Measurements from ENCODE around the gene PPRC1. TPM values are rescaled to one million over a fixed set of nuclear protein-coding genes. Genes with fewer than 3 reads are reported as not detected.

PPRC1 gene
- total and polyA plus RNA-seq, 8 donors = 11.7 to 31.2 (median 19.0) TPM

DNA sequence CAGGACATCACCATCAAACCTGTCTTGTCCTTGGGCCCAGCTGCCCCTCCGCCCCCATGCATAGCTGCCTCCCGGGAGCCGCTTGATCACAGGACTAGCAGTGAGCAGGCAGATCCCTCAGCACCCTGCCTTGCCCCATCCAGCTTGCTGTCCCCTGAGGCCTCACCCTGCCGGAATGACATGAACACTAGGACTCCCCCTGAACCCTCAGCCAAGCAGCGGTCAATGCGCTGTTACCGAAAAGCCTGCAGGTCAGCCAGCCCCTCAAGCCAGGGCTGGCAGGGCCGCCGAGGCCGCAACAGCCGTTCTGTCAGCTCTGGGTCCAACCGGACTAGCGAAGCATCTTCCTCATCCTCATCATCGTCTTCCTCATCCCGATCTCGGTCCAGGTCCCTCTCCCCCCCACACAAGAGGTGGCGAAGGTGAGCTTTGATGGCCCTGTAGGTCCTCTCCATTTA lies 14.2 kb downstream of the PPRC1 start:
- TF ChIP-seq, protein P1, sequence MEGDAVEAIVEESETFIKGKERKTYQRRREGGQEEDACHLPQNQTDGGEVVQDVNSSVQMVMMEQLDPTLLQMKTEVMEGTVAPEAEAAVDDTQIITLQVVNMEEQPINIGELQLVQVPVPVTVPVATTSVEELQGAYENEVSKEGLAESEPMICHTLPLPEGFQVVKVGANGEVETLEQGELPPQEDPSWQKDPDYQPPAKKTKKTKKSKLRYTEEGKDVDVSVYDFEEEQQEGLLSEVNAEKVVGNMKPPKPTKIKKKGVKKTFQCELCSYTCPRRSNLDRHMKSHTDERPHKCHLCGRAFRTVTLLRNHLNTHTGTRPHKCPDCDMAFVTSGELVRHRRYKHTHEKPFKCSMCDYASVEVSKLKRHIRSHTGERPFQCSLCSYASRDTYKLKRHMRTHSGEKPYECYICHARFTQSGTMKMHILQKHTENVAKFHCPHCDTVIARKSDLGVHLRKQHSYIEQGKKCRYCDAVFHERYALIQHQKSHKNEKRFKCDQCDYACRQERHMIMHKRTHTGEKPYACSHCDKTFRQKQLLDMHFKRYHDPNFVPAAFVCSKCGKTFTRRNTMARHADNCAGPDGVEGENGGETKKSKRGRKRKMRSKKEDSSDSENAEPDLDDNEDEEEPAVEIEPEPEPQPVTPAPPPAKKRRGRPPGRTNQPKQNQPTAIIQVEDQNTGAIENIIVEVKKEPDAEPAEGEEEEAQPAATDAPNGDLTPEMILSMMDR (IDR thresholded peaks at IDR 0.05) = no peak
- no peak for ATAC-seq
- no peaks in the 10 kb centered on the region for H3K27me3 ChIP-seq
- WGBS, 2 donors = 92 to 93% methylated on average over 17 of the region's 17 CpGs
- H3K9me3 ChIP-seq = no peaks in the 10 kb centered on the region
- no peak overlapping the region for H3K4me3 ChIP-seq
- intact Hi-C loops (cut with DNase I) = no loop called here
- no peak overlapping the region for H3K27ac ChIP-seq
- H3K36me3 ChIP-seq = peaks cover 3 to 25% (median 11%) of the 10 kb centered on the region in 3 donors
- no peaks in the 10 kb centered on the region for H3K4me1 ChIP-seq
- no peak for FAIRE-seq
- no peak for DNase-seq

DNA sequence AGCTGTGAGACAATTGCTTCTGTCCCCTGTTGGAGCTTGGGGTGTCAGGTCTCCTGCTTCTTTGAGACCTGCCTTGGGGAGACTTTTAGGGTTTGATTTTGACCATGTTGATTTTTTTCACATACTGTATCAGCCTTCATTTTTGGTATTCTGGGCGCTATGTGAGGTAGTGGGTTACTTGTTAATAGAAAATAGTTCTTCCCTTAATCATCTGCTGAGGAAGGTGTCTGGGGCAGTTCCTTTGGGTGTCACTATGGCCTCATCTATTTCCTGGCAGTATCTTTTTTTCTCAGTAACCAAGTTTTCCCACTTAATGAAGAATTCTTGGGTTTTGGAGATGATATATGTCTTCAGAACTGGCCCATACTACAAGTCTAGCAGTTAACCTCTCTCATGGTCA lies 14.7 kb downstream of the PPRC1 start:
- WGBS, 2 donors = 98 to 100% methylated on average over 1 of the region's 1 CpG
- TF ChIP-seq, protein P1 (IDR thresholded peaks at IDR 0.05) = no peak
- FAIRE-seq = no peak
- intact Hi-C loops (cut with DNase I) = no loop called here
- Histone ChIP-seq H3K4me1 (no peaks in the 10 kb centered on the region), H3K27ac (no peak overlapping the region), H3K4me3 (no peak overlapping the region), H3K27me3 (no peaks in the 10 kb centered on the region), H3K36me3 (peaks cover 3 to 25% (median 11%) of the 10 kb centered on the region in 3 donors), H3K9me3 (no peaks in the 10 kb centered on the region)
- no peak for ATAC-seq
- DNase-seq = no peak

DNA sequence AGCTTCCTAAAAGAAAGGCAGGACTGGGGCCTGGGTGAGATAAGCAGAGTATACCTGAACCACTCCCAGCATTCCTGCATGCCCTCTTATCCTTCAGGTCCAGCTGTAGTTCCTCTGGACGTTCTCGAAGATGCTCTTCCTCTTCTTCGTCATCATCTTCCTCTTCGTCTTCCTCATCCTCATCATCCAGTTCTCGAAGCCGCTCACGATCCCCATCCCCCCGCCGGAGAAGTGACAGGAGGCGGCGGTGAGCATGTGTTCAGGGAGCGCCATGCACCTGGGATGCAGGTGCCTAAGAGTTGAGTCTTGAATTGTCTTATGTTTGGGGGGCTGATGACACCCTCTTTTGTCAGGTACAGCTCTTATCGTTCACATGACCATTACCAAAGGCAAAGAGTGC lies 15.4 kb downstream of the PPRC1 start:
- no peak for FAIRE-seq
- H3K36me3 ChIP-seq = peaks cover 3 to 25% (median 11%) of the 10 kb centered on the region in 3 donors

DNA sequence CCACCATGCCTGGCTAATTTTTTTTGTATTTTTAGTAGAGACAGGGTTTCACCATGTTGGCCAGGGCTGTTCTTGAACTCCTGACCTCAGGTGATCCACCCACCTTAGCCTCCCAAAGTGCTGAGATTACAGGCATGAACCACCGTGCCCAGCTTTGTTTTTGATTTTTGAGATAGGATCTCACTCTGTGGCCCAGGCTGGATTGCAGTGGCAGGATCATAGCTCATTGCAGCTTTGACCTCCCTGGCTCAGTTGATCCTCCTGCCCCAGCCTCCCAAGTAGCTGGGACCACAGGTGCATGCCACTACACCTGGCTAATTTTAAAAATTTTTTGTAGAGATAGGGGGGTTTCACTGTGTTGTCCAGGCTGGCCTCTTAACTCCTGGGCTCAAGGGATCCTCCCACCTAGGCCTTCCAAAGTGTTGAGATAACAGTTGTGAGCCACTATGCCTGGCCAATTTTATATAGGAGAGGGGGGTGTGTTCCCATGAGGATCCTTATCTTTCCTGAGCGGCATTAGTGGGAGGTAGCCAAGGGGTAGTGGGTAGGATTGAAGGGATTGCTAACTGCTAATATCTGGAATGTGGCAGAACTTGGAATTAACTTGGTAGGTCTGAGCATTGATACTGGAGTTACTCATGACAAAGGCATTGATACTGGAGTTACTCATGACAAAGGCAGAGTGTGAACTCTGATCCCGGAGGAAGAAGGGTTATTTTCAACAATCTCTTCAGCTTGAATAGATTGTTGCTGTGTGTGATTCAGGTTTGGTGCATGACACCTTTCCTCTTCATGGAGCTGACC lies 18.3 kb downstream of the PPRC1 start:
- Histone ChIP-seq H3K36me3 (peaks cover 3 to 17% (median 11%) of the 10 kb centered on the region in 3 donors), H3K4me3 (peak overlapping the region in 3 of 4 donors; percentile 64 to 86 (median 83)), H3K4me1 (peaks cover 0 to 12% (median 11%) of the 10 kb centered on the region in 3 donors), H3K27ac (peak overlapping the region; percentile 84 to 88 (median 85)), H3K9me3 (no peaks in the 10 kb centered on the region), H3K27me3 (no peaks in the 10 kb centered on the region)
- ATAC-seq (peak in 2 of 4 donors; percentile 1), DNase-seq (peak in 1 of 6 donors; percentile 20), FAIRE-seq (no peak)
- WGBS, 2 donors = 51 to 53% methylated on average over 3 of the region's 3 CpGs
- intact Hi-C loops (cut with DNase I) = no loop called here
- TF ChIP-seq, protein P1 (IDR thresholded peaks at IDR 0.05) = no peak

More for the DNA sequence above, 15.4 kb downstream of the PPRC1 start:
- DNase-seq (peak in 1 of 6 donors; percentile 35), ATAC-seq (no peak)
- H3K4me1 ChIP-seq = peaks cover 0 to 4% (median 4%) of the 10 kb centered on the region in 3 donors
- WGBS, 2 donors = 94 to 96% methylated on average over 13 of the region's 13 CpGs
- intact Hi-C loops (cut with DNase I) = no loop called here
- no peak overlapping the region for H3K4me3 ChIP-seq
- H3K9me3 ChIP-seq = no peaks in the 10 kb centered on the region
- no peak overlapping the region for H3K27ac ChIP-seq
- TF ChIP-seq, protein P1 (IDR thresholded peaks at IDR 0.05) = no peak
- H3K27me3 ChIP-seq = no peaks in the 10 kb centered on the region

Measured in pancreas (tissue), 10 donors.